GM12878 (cell line): Measurements from ENCODE around the gene HRH3. TPM values are rescaled to one million over a fixed set of nuclear protein-coding genes. Genes with fewer than 3 reads are reported as not detected.

Source experiments
- ATAC-seq: fragments of 200-7000 bp; cut with Tn5 transposase; 3 replicates; pipeline ENCODE4 v1.9.1; 2020; ENCODE audit warnings: mild to moderate bottlenecking, moderate library complexity
- BruUV-seq: library from RNA; stranded (reverse); fragments of 400-500 nt; replicated peaks from 2 replicates; lab custom pipeline; 2021; lab: Mats Ljungman, UMichigan
- CTCF ChIA-PET: fragments of 300-600 bp; sonication (Branson Sonifier 250); formaldehyde crosslinking; extraction: SDS; loops from one replicate; lab custom pipeline; 2021; ENCODE audit warnings: inconsistent platforms; lab: Yijun Ruan, JAX
- POLR2A ChIA-PET: fragments of 350-600 bp; formaldehyde crosslinking; extraction: SDS; loops from one replicate; lab custom pipeline; 2021; ENCODE audit warnings: inconsistent platforms; lab: Charles Lee
- RAD21 ChIA-PET: fragments of 300-600 bp; sonication (Branson Sonifier 250); formaldehyde crosslinking; loops from one replicate; lab custom pipeline; 2023; ENCODE audit warnings: antibody characterized with exemption; ENCODE audit not compliant: unreplicated experiment; lab: Charles Lee
- SMC1A ChIA-PET: fragments of 300-600 bp; sonication (Branson Sonifier 250); formaldehyde crosslinking; loops from one replicate; lab custom pipeline; 2023; ENCODE audit not compliant: unreplicated experiment, uncharacterized antibody; lab: Charles Lee
- DNase-seq: peaks from one replicate; pipeline ENCODE4 v3.0.0-alpha.2; 2011; ENCODE audit warnings: low read depth, low spot score
- FAIRE-seq: peaks from 3 replicates; lab custom pipeline; 2011; peaks lifted over from hg19 to GRCh38; lab: Jason Lieb, UNC
- H2AFZ ChIP-seq: 2 replicates; pipeline ENCODE4 v1.6.0; 2011; ENCODE audit warnings: low read depth, low read length, control low read depth; ENCODE audit not compliant: control insufficient read depth
- H3K27ac ChIP-seq: 2 replicates; pipeline ENCODE4 v1.5.1; 2011; ENCODE audit warnings: control low read depth; ENCODE audit not compliant: control insufficient read depth, insufficient read depth
- H3K27me3 ChIP-seq, 2 experiments: replicated peaks in 1 of 2; 2 replicates each; pipeline versions ENCODE4 v1.6.0 to v1.6.1; 2011; ENCODE audit warnings: low read length in 1 of 2; ENCODE audit not compliant: control insufficient read depth in 2 of 2, insufficient read depth in 2 of 2
- H3K36me3 ChIP-seq, 2 experiments: 2 replicates each; pipeline ENCODE4 v1.5.1; 2011; ENCODE audit warnings: low read length in 1 of 2; ENCODE audit not compliant: control insufficient read depth in 2 of 2, insufficient read depth in 2 of 2
- H3K4me1 ChIP-seq: 2 replicates; pipeline ENCODE4 v1.6.1; 2011; ENCODE audit warnings: mild to moderate bottlenecking, low read length, moderate library complexity, mixed read lengths; ENCODE audit not compliant: control insufficient read depth, insufficient read depth
- H3K4me2 ChIP-seq: 2 replicates; pipeline ENCODE4 v1.6.0; 2011; ENCODE audit warnings: control low read depth; ENCODE audit not compliant: control insufficient read depth, insufficient read depth
- H3K4me3 ChIP-seq: fragments of 200-600 bp; sonication (generic); 2 replicates; pipeline ENCODE4 v1.5.1; 2016
- H3K79me2 ChIP-seq: 2 replicates; pipeline ENCODE4 v1.6.0; 2011; ENCODE audit warnings: low read length; ENCODE audit not compliant: control insufficient read depth, insufficient read depth
- H3K9ac ChIP-seq: 2 replicates; pipeline ENCODE4 v1.8.0; 2011; ENCODE audit warnings: low read length, control low read depth, mixed read lengths; ENCODE audit not compliant: control insufficient read depth, insufficient read depth
- H3K9me3 ChIP-seq: replicated peaks from 3 replicates; pipeline ENCODE4 v1.5.1; 2011; ENCODE audit warnings: mild to moderate bottlenecking, low read length; ENCODE audit not compliant: control insufficient read depth, insufficient read depth
- H4K20me1 ChIP-seq: 2 replicates; pipeline ENCODE4 v1.6.0; 2011; ENCODE audit not compliant: control insufficient read depth, insufficient read depth
- CHD2 ChIP-seq: IDR thresholded peaks from 2 replicates; pipeline ENCODE4 v1.6.1; 2011; ENCODE audit warnings: low read depth, low read length, improper control_type of control experiment, borderline replicate concordance
- ESRRA ChIP-seq: IDR thresholded peaks from 2 replicates; pipeline ENCODE4 v1.6.1; 2012; ENCODE audit warnings: mild to moderate bottlenecking, low read length, improper control_type of control experiment
- NFYA ChIP-seq: IDR thresholded peaks from 2 replicates; pipeline ENCODE4 v1.6.1; 2011; ENCODE audit warnings: low read depth, mild to moderate bottlenecking, low read length, improper control_type of control experiment, borderline replicate concordance
- WGBS: methylation state at CpG from one replicate; pipeline ENCODE4 v1.1.6; 2016; ENCODE audit warnings: low lambda C conversion rate; ENCODE audit not compliant: insufficient replicate concordance, insufficient coverage; ENCODE audit errors: missing lambda C conversion rate; 5-methylcytosine and 5-hydroxymethylcytosine counted together
- in situ Hi-C: fragments of 300-500 bp; cut with MboI; formaldehyde crosslinking; loops from 9 replicates; pipeline ENCODE4 v1.14.3; 2018; ENCODE audit warnings: mixed read lengths
- intact Hi-C: fragments of 100-400 bp; cut with micrococcal nuclease; formaldehyde crosslinking; loops from one replicate; pipeline ENCODE4 v1.14.2; 2022; ENCODE audit not compliant: unreplicated experiment
- polyA plus RNA-seq, 11 experiments: library from polyadenylated mRNA; depleted of rRNA in 4 of 11; unstranded in 6 of 11; stranded (reverse) in 5 of 11; fragments of >200 nt; fragmentation: Nextera tagmentation in 4 of 11; fragmentation: Illumina TruSeq in 1 of 11; extraction: Ambion mirVana in 4 of 11; extraction: Trizol in 1 of 11; gene quantifications; 1 replicate in 1 of 11; 2 replicates in 10 of 11; pipeline versions ENCODE4 v1.2.1 to v1.2.3, GENCODE V29; 2011 to 2016; ENCODE audit warnings: inconsistent platforms in 2 of 11, missing spikeins in 2 of 11, low read depth in 1 of 11
- total RNA-seq, 4 experiments: library from RNA; depleted of rRNA in 3 of 4; stranded (reverse); fragments of >200 nt in 3 of 4; fragmentation: Illumina TruSeq in 1 of 4; extraction: Trizol in 1 of 4; gene quantifications; 2 replicates each; pipeline versions ENCODE4 v1.2.1 to v1.2.3, GENCODE V29; 2013 to 2021
- TF ChIP-seq, protein P1 (sequence below): IDR thresholded peaks from 2 replicates; pipeline ENCODE4 v1.6.1; 2011; ENCODE audit warnings: borderline replicate concordance, low read depth, mild to moderate bottlenecking, moderate library complexity, low read length; ENCODE audit not compliant: insufficient read depth, poor library complexity, severe bottlenecking
- TF ChIP-seq, protein P2 (sequence below), 3 experiments: IDR thresholded peaks in 2 of 3; conservative IDR thresholded peaks in 1 of 3; 2 replicates each; pipeline ENCODE4 v1.5.1; 2011; ENCODE audit warnings: low read depth in 3 of 3, low read length in 3 of 3, mild to moderate bottlenecking in 3 of 3, control low read depth in 2 of 3, moderate library complexity in 2 of 3, inconsistent platforms in 1 of 3, mixed read lengths in 1 of 3; ENCODE audit not compliant: control insufficient read depth in 2 of 3, insufficient read depth in 1 of 3; ENCODE audit errors: extremely low read depth in 1 of 3

The HRH3 gene
- total and polyA plus RNA-seq, 10 of the 15 experiments (the other 5 are each of a cell fraction or from before 2014, with no cell fraction given), result not detected

DNA sequence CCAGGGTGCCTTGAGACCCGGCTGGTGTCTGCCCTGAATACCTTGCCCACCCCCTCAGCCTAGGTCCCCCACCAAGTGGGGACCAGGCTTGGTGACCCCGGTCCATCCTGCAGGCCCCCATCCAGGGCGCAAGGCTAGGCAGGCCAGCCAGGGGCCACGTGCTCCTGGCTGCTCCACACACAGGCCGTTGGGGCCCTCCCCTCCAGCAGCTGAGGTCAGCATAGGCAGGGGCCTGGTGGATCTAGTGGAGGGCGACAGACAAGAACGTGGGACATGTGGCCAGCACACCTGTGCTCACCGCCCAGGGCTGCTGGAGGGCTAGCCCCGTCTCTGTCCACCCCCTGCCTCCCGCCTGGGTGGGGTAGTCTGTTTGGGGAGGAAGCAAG lies 7.5 kb upstream of the HRH3 start (continued):
- TF ChIP-seq CHD2, result no peak
- TF ChIP-seq, protein P1, sequence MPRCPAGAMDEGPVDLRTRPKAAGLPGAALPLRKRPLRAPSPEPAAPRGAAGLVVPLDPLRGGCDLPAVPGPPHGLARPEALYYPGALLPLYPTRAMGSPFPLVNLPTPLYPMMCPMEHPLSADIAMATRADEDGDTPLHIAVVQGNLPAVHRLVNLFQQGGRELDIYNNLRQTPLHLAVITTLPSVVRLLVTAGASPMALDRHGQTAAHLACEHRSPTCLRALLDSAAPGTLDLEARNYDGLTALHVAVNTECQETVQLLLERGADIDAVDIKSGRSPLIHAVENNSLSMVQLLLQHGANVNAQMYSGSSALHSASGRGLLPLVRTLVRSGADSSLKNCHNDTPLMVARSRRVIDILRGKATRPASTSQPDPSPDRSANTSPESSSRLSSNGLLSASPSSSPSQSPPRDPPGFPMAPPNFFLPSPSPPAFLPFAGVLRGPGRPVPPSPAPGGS, result no peak
- TF ChIP-seq ESRRA, result no peak

DNA sequence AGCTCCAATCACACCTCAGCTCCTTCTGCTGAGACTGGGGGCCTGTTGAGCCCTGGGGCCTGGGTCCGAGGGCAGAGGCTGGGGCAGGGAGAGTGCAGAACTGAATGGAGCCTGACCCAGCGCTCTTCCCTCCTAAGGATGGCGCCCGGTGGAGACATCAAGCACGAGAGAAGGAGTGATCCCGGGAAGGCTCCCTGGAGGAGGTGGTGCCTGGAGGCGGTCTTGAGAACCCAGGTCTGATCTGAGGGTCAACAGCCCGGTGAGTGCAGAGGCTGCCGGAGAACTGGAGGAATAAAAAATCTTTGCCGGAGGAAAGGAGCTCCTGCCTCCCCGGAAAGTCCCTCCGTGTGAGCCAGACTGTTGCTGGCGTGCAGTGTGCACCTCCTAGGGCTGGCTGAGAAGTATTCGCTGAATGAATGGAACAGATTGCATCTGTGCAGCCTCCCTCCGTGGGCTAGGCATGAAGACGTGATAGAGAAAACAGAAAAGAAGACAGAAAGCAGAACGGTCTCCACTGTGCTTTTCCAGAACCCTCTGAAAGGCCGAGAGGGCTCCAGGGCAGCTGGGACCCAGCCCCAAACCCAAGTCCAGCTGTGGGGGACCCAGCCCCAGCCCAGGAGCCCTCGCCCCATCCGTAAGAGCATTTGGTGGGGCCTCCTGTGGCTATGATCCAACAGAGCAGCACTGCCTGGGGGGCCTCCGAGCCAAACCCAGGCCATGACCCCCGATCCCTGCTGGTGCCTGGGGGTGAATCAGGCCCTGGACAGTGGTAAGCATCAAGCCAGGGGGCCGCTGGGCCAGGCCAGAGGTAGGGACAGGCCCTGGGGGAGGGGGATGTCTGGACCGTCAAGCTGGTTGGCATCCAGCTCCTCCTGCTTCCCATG lies 6.9 kb upstream of the HRH3 start:
- BruUV-seq, result no TSS peak
- no peak overlapping the region for H2AFZ ChIP-seq
- SMC1A ChIA-PET, result interaction anchor here (0.7 kb wide), 1 partner anchor 13 kb away, joined by 3 read pairs; no protein-coding TSS in a partner anchor
- no peaks in the 10 kb centered on the region for H3K79me2 ChIP-seq
- no peak for FAIRE-seq
- H3K4me2 ChIP-seq, result no peak overlapping the region
- no peaks in the 10 kb centered on the region; a peak in 2 of 4 replicates for H3K27me3 ChIP-seq
- no peaks in the 10 kb centered on the region; the same call in 2 of the 3 replicates for H3K9me3 ChIP-seq
- no peak for TF ChIP-seq NFYA
- TF ChIP-seq, protein P2, sequence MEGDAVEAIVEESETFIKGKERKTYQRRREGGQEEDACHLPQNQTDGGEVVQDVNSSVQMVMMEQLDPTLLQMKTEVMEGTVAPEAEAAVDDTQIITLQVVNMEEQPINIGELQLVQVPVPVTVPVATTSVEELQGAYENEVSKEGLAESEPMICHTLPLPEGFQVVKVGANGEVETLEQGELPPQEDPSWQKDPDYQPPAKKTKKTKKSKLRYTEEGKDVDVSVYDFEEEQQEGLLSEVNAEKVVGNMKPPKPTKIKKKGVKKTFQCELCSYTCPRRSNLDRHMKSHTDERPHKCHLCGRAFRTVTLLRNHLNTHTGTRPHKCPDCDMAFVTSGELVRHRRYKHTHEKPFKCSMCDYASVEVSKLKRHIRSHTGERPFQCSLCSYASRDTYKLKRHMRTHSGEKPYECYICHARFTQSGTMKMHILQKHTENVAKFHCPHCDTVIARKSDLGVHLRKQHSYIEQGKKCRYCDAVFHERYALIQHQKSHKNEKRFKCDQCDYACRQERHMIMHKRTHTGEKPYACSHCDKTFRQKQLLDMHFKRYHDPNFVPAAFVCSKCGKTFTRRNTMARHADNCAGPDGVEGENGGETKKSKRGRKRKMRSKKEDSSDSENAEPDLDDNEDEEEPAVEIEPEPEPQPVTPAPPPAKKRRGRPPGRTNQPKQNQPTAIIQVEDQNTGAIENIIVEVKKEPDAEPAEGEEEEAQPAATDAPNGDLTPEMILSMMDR (IDR thresholded peaks at IDR 0.05 in 2 of 3, conservative IDR thresholded peaks at IDR 0.05 in 1 of 3; ENCODE audit: control insufficient read depth in 2 of 3, extremely low read depth in 1 of 3, insufficient read depth in 1 of 3, low read depth in 3 of 3, low read length in 3 of 3), result 0 out of 6 replicates have a peak, but pooled peaks of 1 of the 3 experiments have one; percentile 8
- in situ Hi-C loops, result no loop called here
- intact Hi-C loops, result no loop called here
- no peak for DNase-seq
- ATAC-seq, result peak; percentile 44
- H3K4me3 ChIP-seq, result no peak overlapping the region
- RAD21 ChIA-PET, result no interaction called here
- POLR2A ChIA-PET, result no interaction called here
- no peaks in the 10 kb centered on the region for H3K4me1 ChIP-seq
- no peak overlapping the region for H3K9ac ChIP-seq
- H3K27ac ChIP-seq, result no peak overlapping the region
- CTCF ChIA-PET, result no interaction called here
- 43% methylated on average over 24 of the region's 24 CpGs for WGBS
- no peaks in the 10 kb centered on the region for H3K36me3 ChIP-seq
- no peaks in the 10 kb centered on the region for H4K20me1 ChIP-seq
